Ovary (tissue), 9 donors: ENCODE measurements around the gene CLASP1. TPM values are rescaled to one million over a fixed set of nuclear protein-coding genes. Genes with fewer than 3 reads are reported as not detected.
"Not testable (repeated sequence)": the region's sequence is repeated elsewhere in the genome, so short reads cannot be mapped to it uniquely, and the experiment has no call there.

Source experiments
- DNase-seq, 5 donors: peaks; one replicate each; pipeline ENCODE4 v3.0.0-alpha.2; 2019 to 2020
- H3K27ac ChIP-seq, 2 donors: fragments of 200-600 bp; one replicate each; pipeline versions ENCODE4 v1.5.1 to v1.8.0; 2019 to 2022
- H3K27me3 ChIP-seq: fragments of 200-600 bp; one replicate; pipeline ENCODE4 v1.8.0; 2022
- H3K36me3 ChIP-seq: fragments of 200-600 bp; sonication (generic); one replicate; pipeline ENCODE4 v1.5.1; 2019
- H3K4me1 ChIP-seq: one replicate; pipeline ENCODE4 v1.8.1; 2013; ENCODE audit warnings: mild to moderate bottlenecking, moderate library complexity; ENCODE audit not compliant: insufficient read depth
- H3K4me3 ChIP-seq: fragments of 200-600 bp; sonication (generic); one replicate; pipeline ENCODE4 v1.5.1; 2017
- H3K9me3 ChIP-seq, 2 donors: fragments of 200-600 bp in 1 of 2; sonication (generic) in 1 of 2; one replicate each; pipeline versions ENCODE4 v1.5.1 to v1.8.1; 2013 to 2019; ENCODE audit warnings: mild to moderate bottlenecking in 1 of 2, moderate library complexity in 1 of 2
- CTCF ChIP-seq, 3 donors: fragments of 450-650 bp in 2 of 3; fragments of 200-600 bp in 1 of 3; IDR thresholded peaks; one replicate each; pipeline versions ENCODE4 v1.5.1 to v1.8.0; 2016 to 2022; ENCODE audit warnings: antibody characterized with exemption in 3 of 3, mild to moderate bottlenecking in 1 of 3
- EP300 ChIP-seq: sonication (generic); formaldehyde crosslinking; IDR thresholded peaks from one replicate; pipeline ENCODE4 v1.6.1; 2017; ENCODE audit warnings: antibody characterized with exemption
- POLR2A ChIP-seq: fragments of 450-650 bp; IDR thresholded peaks from one replicate; pipeline ENCODE4 v1.6.1; 2017; ENCODE audit warnings: antibody characterized with exemption, mild to moderate bottlenecking, moderate library complexity
- whole genome bisulfite sequencing, 3 donors: extraction: QIAGEN DNeasy Blood & Tissue Kit in 1 of 3; methylation state at CpG; one replicate each; pipeline versions ENCODE4 v1.1.5 to v1.1.7; 2013 to 2017; 5-methylcytosine and 5-hydroxymethylcytosine counted together
- intact Hi-C, 4 donors: fragments of 100-400 bp; cut with DNase I; formaldehyde crosslinking; loops; one replicate each; pipeline versions ENCODE4 v1.11.0 to v1.15.1; 2022 to 2023
- polyA plus RNA-seq, 2 donors: library from polyadenylated mRNA; stranded (reverse); fragments of 200-250 nt in 1 of 2; fragments of 350-450 nt in 1 of 2; fragmentation: Illumina TruSeq in 1 of 2; extraction: RNeasy Lipid Tissue Mini Kit (QIAGEN cat#74804) in 1 of 2; gene quantifications; one replicate each; pipeline ENCODE4 v1.2.3, GENCODE V29; 2013 to 2014
- total RNA-seq, 7 donors: library from RNA; depleted of rRNA in 2 of 7; stranded (reverse); fragments of >200 nt in 2 of 7; fragmentation: NEBNext Ultra II Directional in 3 of 7; extraction: Animal tissue kit (Norgen Biotek cat#: 25700) in 3 of 7; gene quantifications; one replicate each; pipeline versions ENCODE4 v1.1.0 to v1.2.4, GENCODE V29; 2016 to 2023
- donor health status: DM: no; HTN: no; CAD: no; lungs with moderate emphysema.
- donor health status: DM: no; HTN: no; CAD: no.
- donor health status: Bipolar disorder and iron deficiency.
- donor health status: DM: yes; HTN: yes; CAD: no.
- donor health status: DM: no; HTN: no; CAD: no.
- donor health status: DM: yes; HTN: yes; CAD: no.

Gene CLASP1
- total and polyA plus RNA-seq, 9 donors: 15.8 to 58.7 (median 47.9) TPM

- Histone ChIP-seq H3K36me3 (no peaks in the 10 kb centered on the region), H3K27ac (no peak overlapping the region), H3K4me1 (no peaks in the 10 kb centered on the region), H3K9me3 (no peaks in the 10 kb centered on the region), H3K4me3 (no peak overlapping the region), H3K27me3 (no peaks in the 10 kb centered on the region)
- intact Hi-C loops: no loop called here
- DNase-seq: no peak
- TF ChIP-seq POLR2A (no peak), CTCF (IDR thresholded peaks at IDR 0.05) (no peak), EP300 (no peak)
Measured at GRCh38 chr2:121677855-121678254, 28.6 kb upstream of the CLASP1 start.

- intact Hi-C loops: not testable (repeated sequence)
- WGBS, 3 donors: 89 to 94% (median 93%) methylated on average over 1 of the region's 1 CpG
Measured at GRCh38 chr2:121671621-121672020, 22.4 kb upstream of the CLASP1 start.

GRCh38 chr2:121670181-121670580 lies 20.9 kb upstream of the CLASP1 start:
- intact Hi-C loops: no loop called here
- Histone ChIP-seq H3K27me3 (no peaks in the 10 kb centered on the region), H3K4me3 (no peak overlapping the region), H3K27ac (no peak overlapping the region), H3K36me3 (no peaks in the 10 kb centered on the region), H3K4me1 (no peaks in the 10 kb centered on the region), H3K9me3 (no peaks in the 10 kb centered on the region)
- DNase-seq: no peak
- TF ChIP-seq POLR2A: no peak
- TF ChIP-seq CTCF (IDR thresholded peaks at IDR 0.05): no peak
- no peak for TF ChIP-seq EP300

More at GRCh38 chr2:121671621-121672020, 22.4 kb upstream of the CLASP1 start:
- not testable (repeated sequence) for H3K9me3 ChIP-seq, H3K27ac ChIP-seq, H3K27me3 ChIP-seq, H3K36me3 ChIP-seq, H3K4me3 ChIP-seq, DNase-seq, H3K4me1 ChIP-seq

- H3K27ac ChIP-seq: no peak overlapping the region
- H3K4me1 ChIP-seq: no peaks in the 10 kb centered on the region
- 95 to 96% (median 95%) methylated on average over 1 of the region's 1 CpG for WGBS, 3 donors
- intact Hi-C loops: no loop called here
- TF ChIP-seq EP300 (no peak), POLR2A (no peak), CTCF (IDR thresholded peaks at IDR 0.05) (no peak)
- H3K9me3 ChIP-seq: no peaks in the 10 kb centered on the region
- H3K4me3 ChIP-seq: no peak overlapping the region
- H3K27me3 ChIP-seq: no peaks in the 10 kb centered on the region
- no peak for DNase-seq
- H3K36me3 ChIP-seq: no peaks in the 10 kb centered on the region
Measured at GRCh38 chr2:121667618-121668017, 18.4 kb upstream of the CLASP1 start.

- no peak for DNase-seq
- H3K27ac ChIP-seq: no peak overlapping the region
- no peak for TF ChIP-seq POLR2A
- TF ChIP-seq CTCF (IDR thresholded peaks at IDR 0.05): no peak
- no peak for TF ChIP-seq EP300
- no peaks in the 10 kb centered on the region for H3K27me3 ChIP-seq
- WGBS, 3 donors: 93 to 100% (median 100%) methylated on average over 1 of the region's 1 CpG
- H3K4me1 ChIP-seq: no peaks in the 10 kb centered on the region
- H3K4me3 ChIP-seq: no peak overlapping the region
- no peaks in the 10 kb centered on the region for H3K36me3 ChIP-seq
- intact Hi-C loops: no loop called here
- no peaks in the 10 kb centered on the region for H3K9me3 ChIP-seq
Measured at GRCh38 chr2:121666042-121666441, 16.8 kb upstream of the CLASP1 start.
